ENCODE measurements around the gene RNF10. TPM values are rescaled to one million over a fixed set of nuclear protein-coding genes. Genes with fewer than 3 reads are reported as not detected.

Gene RNF10
- total RNA-seq, 1 donor from 2014 or later: 181 TPM

DNA sequence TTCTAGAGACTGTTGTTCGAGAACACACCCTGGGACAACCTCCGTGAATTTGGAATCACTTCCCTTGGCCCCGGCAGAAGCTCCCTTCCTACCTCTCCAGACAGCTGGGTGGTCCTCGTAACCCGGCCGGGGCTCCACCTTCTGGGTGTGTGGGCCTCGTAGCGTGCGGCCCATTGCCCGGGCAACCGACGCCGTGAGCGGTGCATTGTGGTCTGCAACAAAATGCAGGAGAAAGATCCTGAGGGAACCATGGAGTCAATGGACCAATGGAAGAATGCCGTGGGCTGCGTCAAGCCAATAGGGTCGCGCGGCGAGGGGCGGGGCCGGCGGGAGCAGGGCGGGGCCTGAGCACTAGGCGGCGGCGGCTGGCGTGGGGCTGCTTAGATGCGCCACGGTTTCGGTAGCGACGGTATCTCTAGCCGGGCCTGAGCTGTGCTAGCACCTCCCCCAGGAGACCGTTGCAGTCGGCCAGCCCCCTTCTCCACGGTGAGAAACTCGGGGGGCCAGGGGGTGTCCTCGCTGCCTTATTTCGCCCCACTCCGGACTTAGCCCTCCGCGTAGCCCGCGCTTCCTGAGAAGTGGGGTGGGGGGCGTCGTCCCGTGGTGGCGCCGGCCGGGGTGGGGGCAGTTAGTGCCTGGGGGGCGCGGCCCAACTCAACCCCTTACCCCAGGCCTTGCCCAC lies 38.3 kb upstream of the RNF10 start, which contains the start of gene DYNLL1:
DYNLL1 (plus strand) TSS at position 383 of the 682 bp plus-strand sequence. CDS start 309 bp downstream, outside the sequence.
- peak within 1 kb of the TSS; percentile 97 for H3K4me2 ChIP-seq (ENCODE audit: low read length)
- peaks cover 38% of the 10 kb centered on the region for H3K79me2 ChIP-seq (ENCODE audit: insufficient read depth, low read length)
- peak within 1 kb of the TSS; percentile 88 for H3K9ac ChIP-seq (ENCODE audit: low read length)
- no peaks in the 10 kb centered on the region for H3K27me3 Mint-ChIP-seq (ENCODE audit: low read depth, unreplicated experiment)
- peaks cover 16% of the 10 kb centered on the region for H3K36me3 Mint-ChIP-seq (ENCODE audit: low read depth, unreplicated experiment)
- H3K4me1 ChIP-seq (ENCODE audit: insufficient read depth, low read length): peaks cover 21% of the 10 kb centered on the region
- peak; percentile 77 for DNase-seq (ENCODE audit: low read depth)
- no peaks in the 10 kb centered on the region for H3K27me3 ChIP-seq (ENCODE audit: insufficient read depth, low read length)
- peak within 1 kb of the TSS; percentile 65 for H3K27ac ChIP-seq (ENCODE audit: low read depth, low read length)
- H4K20me1 ChIP-seq (ENCODE audit: insufficient read depth, low read length): peaks cover 33% of the 10 kb centered on the region
- H3K27ac Mint-ChIP-seq (ENCODE audit: unreplicated experiment): peak within 1 kb of the TSS; percentile 69
- H3K4me3 ChIP-seq (ENCODE audit: insufficient read depth, low read depth, low read length): peak within 1 kb of the TSS; percentile 99
- H3K4me3 Mint-ChIP-seq (ENCODE audit: unreplicated experiment): peak within 1 kb of the TSS; percentile 98
- H3K4me1 Mint-ChIP-seq (ENCODE audit: low read depth, unreplicated experiment): peaks cover 16% of the 10 kb centered on the region
- TF ChIP-seq EZH2 (IDR thresholded peaks at IDR 0.05; ENCODE audit: insufficient read depth, low read length): no peak
- TF ChIP-seq, protein P1, sequence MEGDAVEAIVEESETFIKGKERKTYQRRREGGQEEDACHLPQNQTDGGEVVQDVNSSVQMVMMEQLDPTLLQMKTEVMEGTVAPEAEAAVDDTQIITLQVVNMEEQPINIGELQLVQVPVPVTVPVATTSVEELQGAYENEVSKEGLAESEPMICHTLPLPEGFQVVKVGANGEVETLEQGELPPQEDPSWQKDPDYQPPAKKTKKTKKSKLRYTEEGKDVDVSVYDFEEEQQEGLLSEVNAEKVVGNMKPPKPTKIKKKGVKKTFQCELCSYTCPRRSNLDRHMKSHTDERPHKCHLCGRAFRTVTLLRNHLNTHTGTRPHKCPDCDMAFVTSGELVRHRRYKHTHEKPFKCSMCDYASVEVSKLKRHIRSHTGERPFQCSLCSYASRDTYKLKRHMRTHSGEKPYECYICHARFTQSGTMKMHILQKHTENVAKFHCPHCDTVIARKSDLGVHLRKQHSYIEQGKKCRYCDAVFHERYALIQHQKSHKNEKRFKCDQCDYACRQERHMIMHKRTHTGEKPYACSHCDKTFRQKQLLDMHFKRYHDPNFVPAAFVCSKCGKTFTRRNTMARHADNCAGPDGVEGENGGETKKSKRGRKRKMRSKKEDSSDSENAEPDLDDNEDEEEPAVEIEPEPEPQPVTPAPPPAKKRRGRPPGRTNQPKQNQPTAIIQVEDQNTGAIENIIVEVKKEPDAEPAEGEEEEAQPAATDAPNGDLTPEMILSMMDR (IDR thresholded peaks at IDR 0.05; ENCODE audit: insufficient read depth, low read depth, low read length): no peak
- H3K9me3 ChIP-seq (ENCODE audit: insufficient read depth, low read depth, low read length): no peaks in the 10 kb centered on the region
- H3K9me3 Mint-ChIP-seq (ENCODE audit: unreplicated experiment): no peaks in the 10 kb centered on the region
- H3K36me3 ChIP-seq (ENCODE audit: insufficient read depth, low read length): peaks cover 6% of the 10 kb centered on the region
- peak within 1 kb of the TSS; percentile 65 for H2AFZ ChIP-seq (ENCODE audit: low read depth, low read length)
- FAIRE-seq: no peak

DNA sequence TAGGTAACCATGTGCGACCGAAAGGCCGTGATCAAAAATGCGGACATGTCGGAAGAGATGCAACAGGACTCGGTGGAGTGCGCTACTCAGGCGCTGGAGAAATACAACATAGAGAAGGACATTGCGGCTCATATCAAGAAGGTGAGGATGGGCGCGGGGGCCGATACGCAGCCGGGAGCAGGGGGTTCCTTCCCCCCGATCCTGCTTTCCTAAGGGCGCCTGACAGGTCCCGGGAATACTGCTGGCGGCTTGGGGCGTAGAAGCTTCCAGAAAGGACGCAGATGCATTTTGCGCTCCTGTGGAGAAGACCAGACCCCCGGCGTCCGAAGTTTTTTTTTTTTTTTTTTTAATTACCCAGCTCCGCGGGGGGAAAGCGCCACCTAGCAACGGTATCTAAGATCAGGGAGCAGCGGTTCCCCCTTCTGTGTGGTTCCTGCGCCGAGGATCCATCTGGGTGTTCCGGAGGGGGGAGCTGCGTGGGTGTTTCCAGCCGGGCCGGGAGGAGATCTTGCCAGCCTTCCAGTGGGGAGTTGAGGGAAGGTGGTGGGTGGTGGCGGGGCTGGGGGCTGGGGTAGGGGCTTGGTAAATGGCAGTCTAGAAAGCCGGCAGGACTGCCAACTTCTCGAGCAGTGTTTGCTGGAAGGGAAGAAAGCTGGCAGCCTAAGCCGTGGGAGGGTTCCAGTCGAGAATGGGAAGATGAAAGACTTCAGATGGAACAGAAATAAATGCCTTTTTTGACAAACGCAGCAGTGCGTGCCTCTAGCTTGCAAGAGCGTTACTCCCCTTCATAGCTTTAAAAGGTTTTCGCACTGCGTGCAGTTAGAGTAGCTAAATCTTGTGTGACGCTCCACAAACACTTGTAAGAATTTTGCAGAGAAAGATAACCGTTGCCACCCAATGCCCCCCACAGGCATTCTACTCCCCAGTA lies 37.5 kb upstream of the RNF10 start:
- peaks cover 16% of the 10 kb centered on the region for H3K4me1 Mint-ChIP-seq (ENCODE audit: low read depth, unreplicated experiment)
- no peaks in the 10 kb centered on the region for H3K27me3 Mint-ChIP-seq (ENCODE audit: low read depth, unreplicated experiment)
- no peak for FAIRE-seq
- Histone ChIP-seq H3K36me3 (ENCODE audit: insufficient read depth, low read length) (peaks cover 6% of the 10 kb centered on the region), H3K4me1 (ENCODE audit: insufficient read depth, low read length) (peaks cover 21% of the 10 kb centered on the region), H3K79me2 (ENCODE audit: insufficient read depth, low read length) (peaks cover 38% of the 10 kb centered on the region), H3K9me3 (ENCODE audit: insufficient read depth, low read depth, low read length) (no peaks in the 10 kb centered on the region), H3K27ac (ENCODE audit: low read depth, low read length) (peak overlapping the region; percentile 65), H3K27me3 (ENCODE audit: insufficient read depth, low read length) (no peaks in the 10 kb centered on the region), H3K4me2 (ENCODE audit: low read length) (peak overlapping the region; percentile 93), H3K9ac (ENCODE audit: low read length) (peak overlapping the region; percentile 88), H2AFZ (ENCODE audit: low read depth, low read length) (no peak overlapping the region), H4K20me1 (ENCODE audit: insufficient read depth, low read length) (peaks cover 30% of the 10 kb centered on the region), H3K4me3 (ENCODE audit: insufficient read depth, low read depth, low read length) (peak overlapping the region; percentile 99)
- no peaks in the 10 kb centered on the region for H3K9me3 Mint-ChIP-seq (ENCODE audit: unreplicated experiment)
- H3K4me3 Mint-ChIP-seq (ENCODE audit: unreplicated experiment): peak overlapping the region; percentile 98
- H3K27ac Mint-ChIP-seq (ENCODE audit: unreplicated experiment): peak overlapping the region; percentile 58
- H3K36me3 Mint-ChIP-seq (ENCODE audit: low read depth, unreplicated experiment): peaks cover 9% of the 10 kb centered on the region
- TF ChIP-seq, protein P1 (IDR thresholded peaks at IDR 0.05; ENCODE audit: insufficient read depth, low read depth, low read length): no peak
- peak; percentile 38 for DNase-seq (ENCODE audit: low read depth)
